Keratinocyte (primary cell): Measurements from ENCODE around the gene LRRC10B. TPM values are rescaled to one million over a fixed set of nuclear protein-coding genes. Genes with fewer than 3 reads are reported as not detected.

Source experiments
- DNase-seq: peaks from one replicate; pipeline ENCODE4 v3.0.0-alpha.2; 2011; ENCODE audit warnings: low read depth, missing footprints, low spot score
- FAIRE-seq: peaks from 2 replicates; lab custom pipeline; 2011; peaks lifted over from hg19 to GRCh38; lab: Jason Lieb, UNC
- H2AFZ ChIP-seq: 2 replicates; pipeline ENCODE4 v1.6.0; 2012; ENCODE audit warnings: low read length, control low read depth, inconsistent platforms; ENCODE audit not compliant: control insufficient read depth
- H3K27ac ChIP-seq: 2 replicates; pipeline ENCODE4 v1.5.1; 2011; ENCODE audit warnings: low read length; ENCODE audit not compliant: control insufficient read depth, insufficient read depth
- H3K27me3 ChIP-seq: 3 replicates; pipeline ENCODE4 v1.6.0; 2011; ENCODE audit warnings: low read length; ENCODE audit not compliant: control insufficient read depth, insufficient read depth; ENCODE audit errors: extremely low read depth
- H3K36me3 ChIP-seq, 2 experiments: 2 replicates in 1 of 2; 3 replicates in 1 of 2; pipeline ENCODE4 v1.5.1; 2011; ENCODE audit warnings: low read length in 2 of 2, mild to moderate bottlenecking in 1 of 2; ENCODE audit not compliant: control insufficient read depth in 2 of 2, insufficient read depth in 2 of 2; ENCODE audit errors: extremely low read depth in 1 of 2
- H3K4me1 ChIP-seq: 3 replicates; pipeline ENCODE4 v1.5.1; 2011; ENCODE audit warnings: low read length; ENCODE audit not compliant: control insufficient read depth, insufficient read depth; ENCODE audit errors: extremely low read depth
- H3K4me2 ChIP-seq: 3 replicates; pipeline ENCODE4 v1.6.0; 2011; ENCODE audit warnings: low read depth, low read length; ENCODE audit not compliant: control insufficient read depth, insufficient read depth; ENCODE audit errors: extremely low read depth
- H3K4me3 ChIP-seq, 3 experiments: fragments of 200-600 bp in 1 of 3; sonication (generic) in 1 of 3; 2 replicates in 2 of 3; 3 replicates in 1 of 3; pipeline ENCODE4 v1.5.1; 2011 to 2016; ENCODE audit warnings: low read length in 3 of 3, mild to moderate bottlenecking in 3 of 3, control low read depth in 2 of 3, inconsistent platforms in 1 of 3, low read depth in 1 of 3, mixed read lengths in 1 of 3, mixed run types in 1 of 3, moderate library complexity in 1 of 3; ENCODE audit not compliant: control insufficient read depth in 2 of 3, insufficient read depth in 2 of 3; ENCODE audit errors: extremely low read depth in 1 of 3
- H3K79me2 ChIP-seq: 2 replicates; pipeline ENCODE4 v1.6.0; 2012; ENCODE audit warnings: low read length; ENCODE audit not compliant: control insufficient read depth, insufficient read depth
- H3K9ac ChIP-seq: 3 replicates; pipeline ENCODE4 v1.6.0; 2011; ENCODE audit warnings: low read length; ENCODE audit not compliant: control insufficient read depth, insufficient read depth; ENCODE audit errors: extremely low read depth
- H3K9me1 ChIP-seq: 3 replicates; pipeline ENCODE4 v1.6.0; 2011; ENCODE audit warnings: low read length; ENCODE audit not compliant: control insufficient read depth, insufficient read depth; ENCODE audit errors: extremely low read depth
- H3K9me3 ChIP-seq: 2 replicates; pipeline ENCODE4 v1.5.1; 2012; ENCODE audit warnings: low read depth, low read length; ENCODE audit not compliant: control insufficient read depth
- H4K20me1 ChIP-seq: 3 replicates; pipeline ENCODE4 v1.6.0; 2011; ENCODE audit warnings: low read length; ENCODE audit not compliant: control insufficient read depth, insufficient read depth; ENCODE audit errors: extremely low read depth
- EZH2 ChIP-seq: IDR thresholded peaks from one replicate; pipeline ENCODE4 v1.6.1; 2012; ENCODE audit warnings: inconsistent platforms, mild to moderate bottlenecking, low read length, moderate library complexity
- dilution Hi-C: fragments of 300-500 bp; cut with MboI; formaldehyde crosslinking; loops from one replicate; pipeline ENCODE4 v1.7.0; 2020; ENCODE audit warnings: low sequenced_read_pairs; ENCODE audit not compliant: extremely low pct_ligation_motif_present
- polyA plus RNA-seq, 5 experiments: library from polyadenylated mRNA; depleted of rRNA in 3 of 5; stranded (reverse) in 3 of 5; stranded (forward) in 1 of 5; unstranded in 1 of 5; fragments of >200 nt; gene quantifications; 1 replicate in 1 of 5; 2 replicates in 3 of 5; 3 replicates in 1 of 5; pipeline versions ENCODE4 v1.2.1 to v1.2.3, GENCODE V29; 2011 to 2012; ENCODE audit warnings: missing spikeins in 2 of 5, low read depth in 1 of 5, low replicate concordance in 1 of 5
- TF ChIP-seq, protein P1 (sequence below), 3 experiments: IDR thresholded peaks in 1 of 3; conservative IDR thresholded peaks in 1 of 3; optimal IDR thresholded peaks in 1 of 3; 2 replicates in 2 of 3; 3 replicates in 1 of 3; pipeline versions ENCODE3 to v1.5.1; 2011; ENCODE audit warnings: low read length in 3 of 3, mild to moderate bottlenecking in 3 of 3, moderate library complexity in 2 of 3, control low read depth in 1 of 3, inconsistent platforms in 1 of 3; ENCODE audit not compliant: insufficient read depth in 2 of 3; ENCODE audit errors: extremely low read depth in 1 of 3

Gene LRRC10B
- polyA plus RNA-seq, 1 donor (not counting 4 experiments of a cell fraction or from before 2014, with no cell fraction given) = not detected

DNA sequence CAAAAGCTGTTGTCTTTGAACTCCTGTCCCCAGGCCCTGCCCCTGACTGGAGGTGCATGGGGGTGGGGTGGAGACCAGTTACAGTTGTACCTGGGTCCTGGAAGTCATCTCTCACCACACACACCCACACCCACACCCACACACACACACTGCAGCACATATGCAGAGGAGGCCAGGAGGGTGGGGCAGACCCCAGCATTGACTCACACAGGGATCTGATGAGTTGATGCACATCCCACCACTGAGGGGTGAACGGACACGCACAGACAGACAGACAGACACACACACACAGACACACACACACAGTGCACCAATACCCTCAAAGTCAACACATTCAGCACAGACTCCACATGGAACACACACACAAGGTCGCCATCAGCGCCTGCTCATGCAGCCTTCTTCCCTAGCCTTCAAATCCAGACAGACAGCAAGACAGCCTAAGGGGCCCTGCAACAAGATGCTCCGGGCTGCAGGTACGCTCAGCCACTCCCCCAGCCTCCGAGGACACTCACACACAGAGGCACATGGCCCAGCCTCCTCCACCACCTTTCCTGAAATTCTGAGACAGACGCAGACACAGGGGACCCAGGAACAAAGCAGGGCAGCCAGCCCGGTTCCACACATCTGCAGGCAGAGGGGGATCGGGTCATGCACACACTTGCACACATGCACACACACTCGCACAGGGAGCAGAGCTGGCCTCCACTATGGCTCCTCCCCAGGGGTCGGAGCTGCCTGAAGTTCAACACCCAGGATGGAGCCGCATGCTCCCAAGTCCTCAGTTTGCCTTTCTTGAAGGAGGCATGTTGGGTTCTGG, 45.8 kb downstream of the LRRC10B start:
- DNase-seq (no peak), FAIRE-seq (no peak)
- Histone ChIP-seq H3K9me3 (no peaks in the 10 kb centered on the region), H3K27ac (no peak overlapping the region), H3K4me2 (no peak overlapping the region), H3K4me1 (peaks cover 6% of the 10 kb centered on the region), H3K36me3 (no peaks in the 10 kb centered on the region), H2AFZ (no peak overlapping the region), H3K79me2 (no peaks in the 10 kb centered on the region), H3K9me1 (no peaks in the 10 kb centered on the region), H3K27me3 (peaks cover 50% of the 10 kb centered on the region), H4K20me1 (peaks cover 7% of the 10 kb centered on the region), H3K4me3 (no peak overlapping the region), H3K9ac (no peak overlapping the region)
- dilution Hi-C loops = no loop called here
- TF ChIP-seq EZH2 = peak; percentile 78
- TF ChIP-seq, protein P1, sequence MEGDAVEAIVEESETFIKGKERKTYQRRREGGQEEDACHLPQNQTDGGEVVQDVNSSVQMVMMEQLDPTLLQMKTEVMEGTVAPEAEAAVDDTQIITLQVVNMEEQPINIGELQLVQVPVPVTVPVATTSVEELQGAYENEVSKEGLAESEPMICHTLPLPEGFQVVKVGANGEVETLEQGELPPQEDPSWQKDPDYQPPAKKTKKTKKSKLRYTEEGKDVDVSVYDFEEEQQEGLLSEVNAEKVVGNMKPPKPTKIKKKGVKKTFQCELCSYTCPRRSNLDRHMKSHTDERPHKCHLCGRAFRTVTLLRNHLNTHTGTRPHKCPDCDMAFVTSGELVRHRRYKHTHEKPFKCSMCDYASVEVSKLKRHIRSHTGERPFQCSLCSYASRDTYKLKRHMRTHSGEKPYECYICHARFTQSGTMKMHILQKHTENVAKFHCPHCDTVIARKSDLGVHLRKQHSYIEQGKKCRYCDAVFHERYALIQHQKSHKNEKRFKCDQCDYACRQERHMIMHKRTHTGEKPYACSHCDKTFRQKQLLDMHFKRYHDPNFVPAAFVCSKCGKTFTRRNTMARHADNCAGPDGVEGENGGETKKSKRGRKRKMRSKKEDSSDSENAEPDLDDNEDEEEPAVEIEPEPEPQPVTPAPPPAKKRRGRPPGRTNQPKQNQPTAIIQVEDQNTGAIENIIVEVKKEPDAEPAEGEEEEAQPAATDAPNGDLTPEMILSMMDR (optimal IDR thresholded peaks at IDR 0.05 in 1 of 3, IDR thresholded peaks at IDR 0.05 in 1 of 3, conservative IDR thresholded peaks at IDR 0.05 in 1 of 3; ENCODE audit: extremely low read depth in 1 of 3, insufficient read depth in 2 of 3, low read length in 3 of 3) = no peak

DNA sequence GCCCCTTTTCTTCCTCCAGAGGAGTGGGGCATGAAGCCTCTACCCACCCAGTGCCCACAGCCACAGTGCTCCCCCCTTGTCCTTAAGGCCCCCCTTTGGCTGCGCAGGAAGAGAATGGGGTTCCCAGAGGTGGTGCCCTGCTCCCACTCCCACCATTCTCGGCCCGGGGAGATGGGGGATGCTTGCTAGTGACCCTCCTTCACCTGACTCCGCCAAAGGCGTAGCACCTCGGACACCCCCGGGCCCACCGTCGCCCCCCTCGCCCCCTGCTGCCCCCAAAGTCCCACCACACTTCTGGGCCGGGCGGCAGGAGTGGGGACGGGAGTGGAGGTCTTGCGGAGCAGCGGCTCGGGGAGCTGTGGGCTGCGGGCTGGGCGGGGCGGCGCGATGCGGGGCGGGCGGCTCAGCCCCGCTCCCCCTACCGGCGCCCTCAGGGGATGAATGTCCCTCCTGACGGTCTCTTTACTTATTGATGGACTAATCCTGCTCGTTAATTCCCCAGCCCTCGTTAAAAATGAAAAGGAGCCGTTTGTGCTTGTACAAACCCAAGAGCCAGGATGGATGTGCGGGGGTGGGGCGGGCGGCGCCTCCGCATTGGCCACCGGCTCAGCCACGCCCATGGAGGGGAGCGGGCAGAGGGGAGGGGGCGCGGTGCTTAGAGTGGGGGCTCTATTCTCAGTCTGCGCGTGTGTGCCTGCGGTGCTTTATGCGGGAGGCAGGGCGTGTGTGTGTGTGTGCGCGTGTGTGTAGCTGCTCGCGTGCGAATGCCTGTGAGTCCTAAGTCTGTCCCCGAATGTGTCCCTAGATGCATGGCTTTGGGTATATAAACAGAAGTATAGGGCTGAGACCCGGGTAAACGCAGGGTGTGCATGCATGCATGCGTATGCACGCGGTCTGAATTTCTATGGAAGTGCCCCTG, 46.8 kb downstream of the LRRC10B start:
- Histone ChIP-seq H3K36me3 (no peaks in the 10 kb centered on the region), H3K4me2 (no peak overlapping the region), H3K27me3 (peaks cover 50% of the 10 kb centered on the region), H2AFZ (no peak overlapping the region), H3K4me1 (peaks cover 6% of the 10 kb centered on the region), H3K9ac (no peak overlapping the region), H3K9me3 (no peaks in the 10 kb centered on the region), H3K79me2 (no peaks in the 10 kb centered on the region), H3K27ac (no peak overlapping the region), H3K4me3 (no peak overlapping the region), H3K9me1 (no peaks in the 10 kb centered on the region), H4K20me1 (peaks cover 7% of the 10 kb centered on the region)
- FAIRE-seq = no peak
- TF ChIP-seq EZH2 = peak; percentile 68
- TF ChIP-seq, protein P1 (optimal IDR thresholded peaks at IDR 0.05 in 1 of 3, IDR thresholded peaks at IDR 0.05 in 1 of 3, conservative IDR thresholded peaks at IDR 0.05 in 1 of 3; ENCODE audit: extremely low read depth in 1 of 3, insufficient read depth in 2 of 3, low read length in 3 of 3) = no peak
- DNase-seq = no peak
- dilution Hi-C loops = no loop called here
